ENCODE data around the gene VEGFB.
A peak's percentile ranks its signal among the peaks of the same experiment; 100 is the strongest.

The VEGFB gene

GRCh38 chr11:64211181-64211872 is 23.1 kb upstream of the VEGFB start:
- no peak for DNase-seq

- peak; percentile 26 for DNase-seq
Measured at GRCh38 chr11:64216879-64217278, 17.5 kb upstream of the VEGFB start.

- no peak for DNase-seq
Measured at GRCh38 chr11:64218628-64219353, 15.6 kb upstream of the VEGFB start.

GRCh38 chr11:64219354-64219684 is 15.1 kb upstream of the VEGFB start:
- no peak for DNase-seq

GRCh38 chr11:64219755-64220154 is 14.6 kb upstream of the VEGFB start:
- DNase-seq = no peak

GRCh38 chr11:64220271-64220670 is 14.1 kb upstream of the VEGFB start:
- DNase-seq = no peak

GRCh38 chr11:64220798-64221197 is 13.6 kb upstream of the VEGFB start:
- no peak for DNase-seq

- DNase-seq = no peak
Measured at GRCh38 chr11:64222651-64223000, 11.8 kb upstream of the VEGFB start.

- DNase-seq = no peak
Measured at GRCh38 chr11:64223001-64223651, 11.3 kb upstream of the VEGFB start.

- no peak for DNase-seq
Measured at GRCh38 chr11:64224151-64224890, 10.1 kb upstream of the VEGFB start.

GRCh38 chr11:64224891-64225607 is 9.3 kb upstream of the VEGFB start:
- DNase-seq = no peak

GRCh38 chr11:64225608-64226506 is 8.5 kb upstream of the VEGFB start, which contains the start of the genes NUDT22 and TRPT1:
Gene NUDT22, plus strand, starts transcription at chr11:64226274. Its CDS starts 379 bp downstream, at chr11:64226653.
Gene TRPT1, minus strand, starts transcription at chr11:64226186. Its CDS starts 326 bp downstream, at chr11:64225860.
- peak; percentile 95 for DNase-seq

GRCh38 chr11:64226507-64227051 is 7.8 kb upstream of the VEGFB start:
- DNase-seq = peak; percentile 71

GRCh38 chr11:64227405-64227956 is 6.9 kb upstream of the VEGFB start:
- DNase-seq = no peak

- DNase-seq = no peak
Measured at GRCh38 chr11:64229090-64229743, 5.2 kb upstream of the VEGFB start.

- no peak for DNase-seq
Measured at GRCh38 chr11:64229744-64230170, 4.6 kb upstream of the VEGFB start.

GRCh38 chr11:64230171-64230984 is 4.0 kb upstream of the VEGFB start, which contains the start of gene DNAJC4:
Gene DNAJC4, plus strand, starts transcription at chr11:64230548. Its CDS starts 307 bp downstream, at chr11:64230855.
- DNase-seq = peak; percentile 94

GRCh38 chr11:64230985-64231365 is 3.4 kb upstream of the VEGFB start:
- no peak for DNase-seq

GRCh38 chr11:64231546-64231945 is 2.8 kb upstream of the VEGFB start:
- DNase-seq = no peak

All from CD4-positive, alpha-beta T cell treated with Interleukin-6 for 4 hours (primary cell).